GM12878 (cell line): Measurements from ENCODE around the gene CLEC17A. TPM values are rescaled to one million over a fixed set of nuclear protein-coding genes. Genes with fewer than 3 reads are reported as not detected.

Source experiments
- ATAC-seq: fragments of 200-7000 bp; cut with Tn5 transposase; 3 replicates; pipeline ENCODE4 v1.9.1; 2020; ENCODE audit warnings: mild to moderate bottlenecking, moderate library complexity
- BruUV-seq: library from RNA; stranded (reverse); fragments of 400-500 nt; replicated peaks from 2 replicates; lab custom pipeline; 2021; lab: Mats Ljungman, UMichigan
- CTCF ChIA-PET: fragments of 300-600 bp; sonication (Branson Sonifier 250); formaldehyde crosslinking; extraction: SDS; loops from one replicate; lab custom pipeline; 2021; ENCODE audit warnings: inconsistent platforms; lab: Yijun Ruan, JAX
- POLR2A ChIA-PET: fragments of 350-600 bp; formaldehyde crosslinking; extraction: SDS; loops from one replicate; lab custom pipeline; 2021; ENCODE audit warnings: inconsistent platforms; lab: Charles Lee
- RAD21 ChIA-PET: fragments of 300-600 bp; sonication (Branson Sonifier 250); formaldehyde crosslinking; loops from one replicate; lab custom pipeline; 2023; ENCODE audit warnings: antibody characterized with exemption; ENCODE audit not compliant: unreplicated experiment; lab: Charles Lee
- SMC1A ChIA-PET: fragments of 300-600 bp; sonication (Branson Sonifier 250); formaldehyde crosslinking; loops from one replicate; lab custom pipeline; 2023; ENCODE audit not compliant: unreplicated experiment, uncharacterized antibody; lab: Charles Lee
- DNase-seq: peaks from one replicate; pipeline ENCODE4 v3.0.0-alpha.2; 2011; ENCODE audit warnings: low read depth, low spot score
- FAIRE-seq: peaks from 3 replicates; lab custom pipeline; 2011; peaks lifted over from hg19 to GRCh38; lab: Jason Lieb, UNC
- H2AFZ ChIP-seq: 2 replicates; pipeline ENCODE4 v1.6.0; 2011; ENCODE audit warnings: low read depth, low read length, control low read depth; ENCODE audit not compliant: control insufficient read depth
- H3K27ac ChIP-seq: 2 replicates; pipeline ENCODE4 v1.5.1; 2011; ENCODE audit warnings: control low read depth; ENCODE audit not compliant: control insufficient read depth, insufficient read depth
- H3K27me3 ChIP-seq, 2 experiments: replicated peaks in 1 of 2; 2 replicates each; pipeline versions ENCODE4 v1.6.0 to v1.6.1; 2011; ENCODE audit warnings: low read length in 1 of 2; ENCODE audit not compliant: control insufficient read depth in 2 of 2, insufficient read depth in 2 of 2
- H3K36me3 ChIP-seq, 2 experiments: 2 replicates each; pipeline ENCODE4 v1.5.1; 2011; ENCODE audit warnings: low read length in 1 of 2; ENCODE audit not compliant: control insufficient read depth in 2 of 2, insufficient read depth in 2 of 2
- H3K4me1 ChIP-seq: 2 replicates; pipeline ENCODE4 v1.6.1; 2011; ENCODE audit warnings: mild to moderate bottlenecking, low read length, moderate library complexity, mixed read lengths; ENCODE audit not compliant: control insufficient read depth, insufficient read depth
- H3K4me2 ChIP-seq: 2 replicates; pipeline ENCODE4 v1.6.0; 2011; ENCODE audit warnings: control low read depth; ENCODE audit not compliant: control insufficient read depth, insufficient read depth
- H3K4me3 ChIP-seq: fragments of 200-600 bp; sonication (generic); 2 replicates; pipeline ENCODE4 v1.5.1; 2016
- H3K79me2 ChIP-seq: 2 replicates; pipeline ENCODE4 v1.6.0; 2011; ENCODE audit warnings: low read length; ENCODE audit not compliant: control insufficient read depth, insufficient read depth
- H3K9ac ChIP-seq: 2 replicates; pipeline ENCODE4 v1.8.0; 2011; ENCODE audit warnings: low read length, control low read depth, mixed read lengths; ENCODE audit not compliant: control insufficient read depth, insufficient read depth
- H3K9me3 ChIP-seq: replicated peaks from 3 replicates; pipeline ENCODE4 v1.5.1; 2011; ENCODE audit warnings: mild to moderate bottlenecking, low read length; ENCODE audit not compliant: control insufficient read depth, insufficient read depth
- H4K20me1 ChIP-seq: 2 replicates; pipeline ENCODE4 v1.6.0; 2011; ENCODE audit not compliant: control insufficient read depth, insufficient read depth
- CHD2 ChIP-seq: IDR thresholded peaks from 2 replicates; pipeline ENCODE4 v1.6.1; 2011; ENCODE audit warnings: low read depth, low read length, improper control_type of control experiment, borderline replicate concordance
- CREB1 ChIP-seq: IDR thresholded peaks from 2 replicates; pipeline ENCODE4 v1.6.1; 2012; ENCODE audit warnings: low read depth, mild to moderate bottlenecking, inconsistent platforms
- LARP7 ChIP-seq: fragments of 450-650 bp; IDR thresholded peaks from 2 replicates; pipeline ENCODE4 v1.6.1; 2017; ENCODE audit warnings: mild to moderate bottlenecking
- SMARCA5 ChIP-seq: fragments of 450-650 bp; IDR thresholded peaks from 2 replicates; pipeline ENCODE4 v1.6.1; 2017; ENCODE audit warnings: mild to moderate bottlenecking
- WRNIP1 ChIP-seq: IDR thresholded peaks from 2 replicates; pipeline ENCODE4 v1.6.1; 2011; ENCODE audit warnings: low read depth, low read length, improper control_type of control experiment, borderline replicate concordance
- WGBS: methylation state at CpG from one replicate; pipeline ENCODE4 v1.1.6; 2016; ENCODE audit warnings: low lambda C conversion rate; ENCODE audit not compliant: insufficient replicate concordance, insufficient coverage; ENCODE audit errors: missing lambda C conversion rate; 5-methylcytosine and 5-hydroxymethylcytosine counted together
- in situ Hi-C: fragments of 300-500 bp; cut with MboI; formaldehyde crosslinking; loops from 9 replicates; pipeline ENCODE4 v1.14.3; 2018; ENCODE audit warnings: mixed read lengths
- intact Hi-C: fragments of 100-400 bp; cut with micrococcal nuclease; formaldehyde crosslinking; loops from one replicate; pipeline ENCODE4 v1.14.2; 2022; ENCODE audit not compliant: unreplicated experiment
- polyA plus RNA-seq, 11 experiments: library from polyadenylated mRNA; depleted of rRNA in 4 of 11; unstranded in 6 of 11; stranded (reverse) in 5 of 11; fragments of >200 nt; fragmentation: Nextera tagmentation in 4 of 11; fragmentation: Illumina TruSeq in 1 of 11; extraction: Ambion mirVana in 4 of 11; extraction: Trizol in 1 of 11; gene quantifications; 1 replicate in 1 of 11; 2 replicates in 10 of 11; pipeline versions ENCODE4 v1.2.1 to v1.2.3, GENCODE V29; 2011 to 2016; ENCODE audit warnings: inconsistent platforms in 2 of 11, missing spikeins in 2 of 11, low read depth in 1 of 11
- total RNA-seq, 4 experiments: library from RNA; depleted of rRNA in 3 of 4; stranded (reverse); fragments of >200 nt in 3 of 4; fragmentation: Illumina TruSeq in 1 of 4; extraction: Trizol in 1 of 4; gene quantifications; 2 replicates each; pipeline versions ENCODE4 v1.2.1 to v1.2.3, GENCODE V29; 2013 to 2021
- TF ChIP-seq, protein P1 (sequence below): fragments of 450-650 bp; IDR thresholded peaks from 2 replicates; pipeline ENCODE4 v1.6.1; 2017; ENCODE audit warnings: mild to moderate bottlenecking, low read depth, inconsistent platforms; ENCODE audit not compliant: poor library complexity, severe bottlenecking
- TF ChIP-seq, protein P2 (sequence below): IDR thresholded peaks from 2 replicates; pipeline ENCODE4 v1.6.1; 2011; ENCODE audit warnings: mild to moderate bottlenecking, low read depth, low read length, moderate library complexity; ENCODE audit not compliant: insufficient replicate concordance
- TF ChIP-seq, protein P3 (sequence below): fragments of 450-650 bp; formaldehyde crosslinking; IDR thresholded peaks from 2 replicates; pipeline ENCODE4 v1.4.0; 2022; ENCODE audit warnings: mild to moderate bottlenecking, moderate library complexity

CLEC17A gene
- total and polyA plus RNA-seq, 10 of the 15 experiments (the other 5 are each of a cell fraction or from before 2014, with no cell fraction given) = 12.9 to 131 (median 97.3) TPM

- TF ChIP-seq CREB1 (no peak), WRNIP1 (no peak), LARP7 (no peak)
- TF ChIP-seq, protein P1, sequence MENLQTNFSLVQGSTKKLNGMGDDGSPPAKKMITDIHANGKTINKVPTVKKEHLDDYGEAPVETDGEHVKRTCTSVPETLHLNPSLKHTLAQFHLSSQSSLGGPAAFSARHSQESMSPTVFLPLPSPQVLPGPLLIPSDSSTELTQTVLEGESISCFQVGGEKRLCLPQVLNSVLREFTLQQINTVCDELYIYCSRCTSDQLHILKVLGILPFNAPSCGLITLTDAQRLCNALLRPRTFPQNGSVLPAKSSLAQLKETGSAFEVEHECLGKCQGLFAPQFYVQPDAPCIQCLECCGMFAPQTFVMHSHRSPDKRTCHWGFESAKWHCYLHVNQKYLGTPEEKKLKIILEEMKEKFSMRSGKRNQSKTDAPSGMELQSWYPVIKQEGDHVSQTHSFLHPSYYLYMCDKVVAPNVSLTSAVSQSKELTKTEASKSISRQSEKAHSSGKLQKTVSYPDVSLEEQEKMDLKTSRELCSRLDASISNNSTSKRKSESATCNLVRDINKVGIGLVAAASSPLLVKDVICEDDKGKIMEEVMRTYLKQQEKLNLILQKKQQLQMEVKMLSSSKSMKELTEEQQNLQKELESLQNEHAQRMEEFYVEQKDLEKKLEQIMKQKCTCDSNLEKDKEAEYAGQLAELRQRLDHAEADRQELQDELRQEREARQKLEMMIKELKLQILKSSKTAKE = no peak
These were observed 24.4 kb upstream of the CLEC17A start (continued) for GRCh38 chr19:14558370-14559066.

DNA sequence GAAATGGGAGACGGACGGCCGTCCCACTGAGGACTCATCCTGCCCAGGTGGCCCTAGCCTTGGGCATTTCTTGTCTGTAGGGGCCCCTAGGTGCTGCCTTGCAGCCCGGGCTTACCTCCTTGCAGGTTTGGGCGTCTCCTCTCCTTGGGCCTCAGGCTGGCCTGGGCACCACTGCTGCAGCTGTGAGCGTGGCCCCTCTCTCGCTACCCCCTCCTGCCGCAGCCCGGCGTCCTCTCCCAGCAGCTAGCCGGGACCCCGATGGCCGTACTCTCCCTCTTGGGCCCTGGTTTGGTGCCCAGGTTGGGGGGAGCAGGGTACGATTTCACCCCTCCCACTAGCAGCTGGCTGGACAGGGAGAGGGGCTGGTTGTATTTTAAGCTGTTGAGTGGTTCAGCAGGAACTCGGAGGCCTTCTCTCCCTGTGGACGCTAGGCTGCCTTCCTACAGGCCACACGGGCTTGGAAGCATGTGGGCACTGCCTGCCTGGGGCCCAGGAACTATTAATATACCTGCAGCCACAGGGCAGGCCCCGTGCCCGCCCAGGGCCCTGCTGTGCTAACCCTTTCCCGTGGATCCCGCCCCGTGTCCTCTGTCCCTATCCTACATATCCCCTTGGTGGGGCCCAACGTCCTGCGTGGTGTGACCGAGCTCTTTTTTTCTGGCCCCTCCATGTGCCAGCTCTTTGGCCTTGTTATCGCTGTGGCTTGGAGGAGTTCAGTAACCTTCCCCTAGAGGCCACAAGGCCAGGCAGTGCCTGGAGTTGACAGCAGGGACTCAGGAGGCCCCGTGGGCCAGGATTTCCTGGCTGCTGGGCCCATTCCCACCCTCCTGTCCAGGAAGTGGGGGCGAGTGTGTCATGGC lies 22.7 kb upstream of the CLEC17A start:
- WGBS = 82% methylated on average over 28 of the region's 28 CpGs
- H2AFZ ChIP-seq = no peak overlapping the region
- BruUV-seq = no TSS peak

More for the DNA sequence above, 22.7 kb upstream of the CLEC17A start:
- H3K27me3 ChIP-seq = no peaks in the 10 kb centered on the region
- ATAC-seq (no peak), FAIRE-seq (no peak), DNase-seq (no peak)
- peaks cover 2% of the 10 kb centered on the region; the same call in 1 of the 2 replicates for H3K79me2 ChIP-seq
- POLR2A ChIA-PET = no interaction called here
- SMC1A ChIA-PET = no interaction called here
- H3K9me3 ChIP-seq = no peaks in the 10 kb centered on the region
- no peak overlapping the region for H3K4me2 ChIP-seq
- no peak overlapping the region for H3K27ac ChIP-seq
- H3K9ac ChIP-seq = no peak overlapping the region
- TF ChIP-seq CHD2 (no peak), SMARCA5 (no peak)
- TF ChIP-seq, protein P2, sequence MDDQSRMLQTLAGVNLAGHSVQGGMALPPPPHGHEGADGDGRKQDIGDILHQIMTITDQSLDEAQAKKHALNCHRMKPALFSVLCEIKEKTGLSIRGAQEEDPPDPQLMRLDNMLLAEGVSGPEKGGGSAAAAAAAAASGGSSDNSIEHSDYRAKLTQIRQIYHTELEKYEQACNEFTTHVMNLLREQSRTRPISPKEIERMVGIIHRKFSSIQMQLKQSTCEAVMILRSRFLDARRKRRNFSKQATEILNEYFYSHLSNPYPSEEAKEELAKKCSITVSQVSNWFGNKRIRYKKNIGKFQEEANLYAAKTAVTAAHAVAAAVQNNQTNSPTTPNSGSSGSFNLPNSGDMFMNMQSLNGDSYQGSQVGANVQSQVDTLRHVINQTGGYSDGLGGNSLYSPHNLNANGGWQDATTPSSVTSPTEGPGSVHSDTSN = no peak
- TF ChIP-seq, protein P3, sequence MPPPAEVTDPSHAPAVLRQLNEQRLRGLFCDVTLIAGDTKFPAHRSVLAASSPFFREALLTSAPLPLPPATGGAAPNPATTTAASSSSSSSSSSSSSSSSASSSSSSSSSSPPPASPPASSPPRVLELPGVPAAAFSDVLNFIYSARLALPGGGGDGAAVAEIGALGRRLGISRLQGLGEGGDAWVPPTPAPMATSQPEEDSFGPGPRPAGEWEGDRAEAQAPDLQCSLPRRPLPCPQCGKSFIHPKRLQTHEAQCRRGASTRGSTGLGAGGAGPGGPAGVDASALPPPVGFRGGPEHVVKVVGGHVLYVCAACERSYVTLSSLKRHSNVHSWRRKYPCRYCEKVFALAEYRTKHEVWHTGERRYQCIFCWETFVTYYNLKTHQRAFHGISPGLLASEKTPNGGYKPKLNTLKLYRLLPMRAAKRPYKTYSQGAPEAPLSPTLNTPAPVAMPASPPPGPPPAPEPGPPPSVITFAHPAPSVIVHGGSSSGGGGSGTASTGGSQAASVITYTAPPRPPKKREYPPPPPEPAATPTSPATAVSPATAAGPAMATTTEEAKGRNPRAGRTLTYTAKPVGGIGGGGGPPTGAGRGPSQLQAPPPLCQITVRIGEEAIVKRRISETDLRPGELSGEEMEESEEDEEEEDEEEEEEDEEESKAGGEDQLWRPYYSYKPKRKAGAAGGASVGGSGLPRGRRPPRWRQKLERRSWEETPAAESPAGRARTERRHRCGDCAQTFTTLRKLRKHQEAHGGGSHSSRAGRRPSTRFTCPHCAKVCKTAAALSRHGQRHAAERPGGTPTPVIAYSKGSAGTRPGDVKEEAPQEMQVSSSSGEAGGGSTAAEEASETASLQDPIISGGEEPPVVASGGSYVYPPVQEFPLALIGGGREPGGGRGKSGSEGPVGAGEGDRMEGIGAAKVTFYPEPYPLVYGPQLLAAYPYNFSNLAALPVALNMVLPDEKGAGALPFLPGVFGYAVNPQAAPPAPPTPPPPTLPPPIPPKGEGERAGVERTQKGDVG = no peak
- intact Hi-C loops = loop anchor here (5.0 kb wide), 1 partner anchor 327 kb away; the partner anchor contains the start of gene OR7A17
- H3K36me3 ChIP-seq = peaks cover 0 to 6% of the 10 kb centered on the region in 2 experiments; a peak in 2 of 4 replicates
- in situ Hi-C loops = no loop called here
- peaks cover 13% of the 10 kb centered on the region for H3K4me1 ChIP-seq
- no peaks in the 10 kb centered on the region for H4K20me1 ChIP-seq
- RAD21 ChIA-PET = no interaction called here
- H3K4me3 ChIP-seq = no peak overlapping the region
- CTCF ChIA-PET = interaction anchor here (2.5 kb wide), 1 partner anchor 12 kb away, joined by 7 read pairs; the partner anchor contains the start of gene NDUFB7
